Measurements from ENCODE around the gene ELMO1.
"Not testable (repeated sequence)": the region's sequence is repeated elsewhere in the genome, so short reads cannot be mapped to it uniquely, and the experiment has no call there.

Gene ELMO1

GRCh38 chr7:36978461-36978860 is 470.2 kb downstream of the ELMO1 start:
- intact Hi-C loops (cut with DNase I), result no loop called here
- no peak for DNase-seq

- no peak for DNase-seq
- intact Hi-C loops (cut with DNase I), result no loop called here
Observed at GRCh38 chr7:36977878-36978277, 470.8 kb downstream of the ELMO1 start.

- intact Hi-C loops (cut with DNase I); DNase-seq: not testable (repeated sequence)
Observed at GRCh38 chr7:36973534-36973933, 475.1 kb downstream of the ELMO1 start.

GRCh38 chr7:36972140-36972518 is 476.5 kb downstream of the ELMO1 start:
- intact Hi-C loops (cut with DNase I), result no loop called here
- no peak for DNase-seq

- no peak for DNase-seq
- intact Hi-C loops (cut with DNase I), result no loop called here
Observed at GRCh38 chr7:36971515-36972139, 477.0 kb downstream of the ELMO1 start.

- no peak for DNase-seq
- intact Hi-C loops (cut with DNase I), result no loop called here
Observed at GRCh38 chr7:36970551-36971514, 477.8 kb downstream of the ELMO1 start.

GRCh38 chr7:36969376-36969775 is 479.3 kb downstream of the ELMO1 start:
- DNase-seq, result no peak
- intact Hi-C loops (cut with DNase I), result no loop called here

- DNase-seq, result peak in 33 of 42 donors; percentile 24 to 84 (median 61)
Observed at GRCh38 chr7:36967387-36967786, 481.3 kb downstream of the ELMO1 start.

GRCh38 chr7:36966636-36967035 is 482.0 kb downstream of the ELMO1 start:
- intact Hi-C loops (cut with DNase I), result no loop called here
- no peak for DNase-seq

More at GRCh38 chr7:36967387-36967786, 481.3 kb downstream of the ELMO1 start:
- intact Hi-C loops (cut with DNase I), result no loop called here

- DNase-seq, result no peak
- intact Hi-C loops (cut with DNase I), result no loop called here
Observed at GRCh38 chr7:36966039-36966438, 482.6 kb downstream of the ELMO1 start.

GRCh38 chr7:36965625-36966024 is 483.0 kb downstream of the ELMO1 start:
- intact Hi-C loops (cut with DNase I), result no loop called here
- no peak for DNase-seq

- intact Hi-C loops (cut with DNase I), result no loop called here
- no peak for DNase-seq
Observed at GRCh38 chr7:36964297-36964696, 484.4 kb downstream of the ELMO1 start.

- DNase-seq, result no peak
- intact Hi-C loops (cut with DNase I), result no loop called here
Observed at GRCh38 chr7:36962367-36962766, 486.3 kb downstream of the ELMO1 start.

GRCh38 chr7:36961693-36962092 is 487.0 kb downstream of the ELMO1 start:
- intact Hi-C loops (cut with DNase I), result no loop called here
- DNase-seq, result no peak

GRCh38 chr7:36961097-36961496 is 487.6 kb downstream of the ELMO1 start:
- peak in 3 of 42 donors; percentile 50 to 58 (median 57) for DNase-seq
- intact Hi-C loops (cut with DNase I), result no loop called here

GRCh38 chr7:36960105-36960504 is 488.6 kb downstream of the ELMO1 start:
- intact Hi-C loops (cut with DNase I), result no loop called here
- no peak for DNase-seq

- intact Hi-C loops (cut with DNase I), result no loop called here
- DNase-seq, result no peak
Observed at GRCh38 chr7:36958111-36958733, 490.4 kb downstream of the ELMO1 start.

- intact Hi-C loops (cut with DNase I), result no loop called here
- no peak for DNase-seq
Observed at GRCh38 chr7:36957620-36958019, 491.0 kb downstream of the ELMO1 start.

- DNase-seq, result no peak
- intact Hi-C loops (cut with DNase I), result no loop called here
Observed at GRCh38 chr7:36956814-36957213, 491.9 kb downstream of the ELMO1 start.

All from head of caudate nucleus (tissue), 42 donors.